Mucosa of stomach (tissue), 1 donor: ENCODE data around the gene CPN1.
"Not testable (repeated sequence)": the region's sequence is repeated elsewhere in the genome, so short reads cannot be mapped to it uniquely, and the experiment has no call there.

Experiments used
- H3K27me3 ChIP-seq: one replicate; pipeline ENCODE4 v1.7.0; 2013; ENCODE audit warnings: mild to moderate bottlenecking, low read length; ENCODE audit not compliant: control insufficient read depth, insufficient read depth
- H3K36me3 ChIP-seq: one replicate; pipeline ENCODE4 v1.7.0; 2013; ENCODE audit warnings: low read length; ENCODE audit not compliant: control insufficient read depth, insufficient read depth
- H3K4me1 ChIP-seq: one replicate; pipeline ENCODE4 v1.7.0; 2013; ENCODE audit warnings: mild to moderate bottlenecking, low read length; ENCODE audit not compliant: control insufficient read depth, insufficient read depth
- H3K4me3 ChIP-seq: one replicate; pipeline ENCODE4 v1.7.0; 2013; ENCODE audit warnings: low read length
- H3K9ac ChIP-seq: one replicate; pipeline ENCODE4 v1.7.0; 2013; ENCODE audit warnings: mild to moderate bottlenecking, low read length, moderate library complexity
- H3K9me3 ChIP-seq: one replicate; pipeline ENCODE4 v1.7.0; 2013; ENCODE audit warnings: mild to moderate bottlenecking, low read length, moderate library complexity; ENCODE audit not compliant: control insufficient read depth
- donor health status: Pancreatic carcinoma.

The CPN1 gene

DNA sequence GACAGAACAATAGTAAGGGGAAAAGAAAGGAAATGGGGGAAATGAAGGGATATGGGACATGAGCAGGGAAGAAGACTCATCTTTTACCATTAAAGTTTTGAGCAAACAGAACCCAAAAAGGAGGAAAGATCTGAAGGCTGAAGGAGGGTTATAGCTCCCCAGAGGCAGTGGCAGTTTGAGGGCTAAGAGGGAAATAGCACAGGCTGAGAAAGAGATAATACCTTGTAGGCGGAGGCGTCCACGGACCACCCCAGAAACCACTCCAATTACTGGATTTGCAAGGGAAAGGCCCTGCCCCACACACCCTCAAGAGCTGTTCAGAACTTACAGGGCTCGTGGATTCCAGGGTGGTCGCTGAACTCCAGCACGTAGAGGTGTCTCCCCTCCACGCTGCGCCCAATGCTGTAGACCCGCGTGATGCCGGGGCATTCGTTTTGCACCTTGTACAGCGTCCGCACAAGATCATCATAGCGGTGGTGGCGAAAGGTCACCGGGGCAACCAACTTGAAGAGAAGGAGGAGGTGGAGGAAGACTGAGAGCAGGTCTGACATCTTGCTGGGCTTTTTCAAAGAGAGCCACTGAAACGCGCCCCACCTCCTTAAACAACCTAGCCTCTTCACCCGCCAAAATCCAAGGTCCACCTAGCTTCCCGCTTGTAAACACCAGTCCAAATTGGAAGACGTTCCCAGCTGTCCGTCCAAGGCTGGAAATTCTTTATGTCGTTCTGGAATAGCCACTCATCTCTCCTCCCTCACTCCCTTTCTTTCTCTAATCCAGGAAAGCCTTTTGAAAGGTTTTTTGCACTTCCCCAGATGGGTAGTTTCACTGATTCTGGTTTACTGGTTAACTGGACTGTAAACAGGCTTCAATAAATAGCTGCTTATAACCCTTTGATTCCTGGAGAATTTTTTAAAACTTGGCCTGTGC is at the start of gene CPN1:
Gene CPN1 (minus strand): TSS at position 795 of the 927 bp plus-strand sequence. CDS start 244 bp downstream, at position 551.
- H3K9ac ChIP-seq: no peak within 1 kb of the TSS
- H3K27me3 ChIP-seq: peaks cover 10% of the 10 kb centered on the region
- H3K9me3 ChIP-seq: no peaks in the 10 kb centered on the region
- H3K4me3 ChIP-seq: no peak within 1 kb of the TSS
- no peaks in the 10 kb centered on the region for H3K4me1 ChIP-seq
- H3K36me3 ChIP-seq: no peaks in the 10 kb centered on the region

DNA sequence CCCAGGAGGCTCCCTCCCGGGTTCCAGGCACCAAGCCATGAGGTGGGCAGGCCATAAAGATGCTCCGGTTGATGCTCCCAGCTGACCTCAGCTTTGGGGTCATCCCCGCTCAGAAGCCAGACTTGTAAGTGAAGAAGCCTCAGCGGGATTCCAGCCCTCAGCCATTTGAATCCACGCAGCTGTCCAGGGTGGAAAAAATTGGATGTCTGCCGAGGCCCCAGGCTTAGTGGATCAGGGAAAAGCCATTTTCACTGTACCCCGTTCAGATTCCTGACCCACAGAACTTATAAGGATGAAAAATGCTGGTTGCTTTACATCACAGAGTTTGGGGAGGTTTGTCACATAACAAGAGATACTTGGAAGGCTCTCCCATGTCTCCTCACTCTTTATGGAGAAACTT is 49.2 kb upstream of the CPN1 start:
- Histone ChIP-seq H3K4me1 (no peaks in the 10 kb centered on the region), H3K36me3 (no peaks in the 10 kb centered on the region), H3K4me3 (no peak overlapping the region), H3K9ac (no peak overlapping the region), H3K9me3 (no peaks in the 10 kb centered on the region), H3K27me3 (no peaks in the 10 kb centered on the region)

DNA sequence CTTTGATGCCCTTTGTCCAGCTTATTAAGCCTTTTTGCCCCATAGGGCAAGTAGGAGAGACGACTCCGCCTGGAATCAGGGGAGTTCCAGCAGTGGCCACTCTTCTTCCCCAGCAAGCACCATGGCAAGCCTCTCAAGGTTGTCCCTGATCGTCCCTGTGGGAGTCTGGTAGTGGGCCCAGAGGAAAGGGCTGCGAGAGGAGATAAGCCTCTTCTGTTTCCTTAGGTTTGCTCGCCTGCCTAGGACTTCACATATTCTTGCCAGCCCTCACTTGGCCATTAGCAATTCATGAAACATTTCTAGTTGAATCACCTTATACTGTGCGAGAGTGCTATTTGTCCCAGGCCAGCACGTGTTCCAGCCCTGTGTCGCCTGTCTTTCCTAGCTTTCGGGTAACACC is 47.8 kb upstream of the CPN1 start:
- Histone ChIP-seq H3K9me3 (no peaks in the 10 kb centered on the region), H3K4me3 (no peak overlapping the region), H3K27me3 (no peaks in the 10 kb centered on the region), H3K36me3 (no peaks in the 10 kb centered on the region), H3K9ac (no peak overlapping the region), H3K4me1 (no peaks in the 10 kb centered on the region)

DNA sequence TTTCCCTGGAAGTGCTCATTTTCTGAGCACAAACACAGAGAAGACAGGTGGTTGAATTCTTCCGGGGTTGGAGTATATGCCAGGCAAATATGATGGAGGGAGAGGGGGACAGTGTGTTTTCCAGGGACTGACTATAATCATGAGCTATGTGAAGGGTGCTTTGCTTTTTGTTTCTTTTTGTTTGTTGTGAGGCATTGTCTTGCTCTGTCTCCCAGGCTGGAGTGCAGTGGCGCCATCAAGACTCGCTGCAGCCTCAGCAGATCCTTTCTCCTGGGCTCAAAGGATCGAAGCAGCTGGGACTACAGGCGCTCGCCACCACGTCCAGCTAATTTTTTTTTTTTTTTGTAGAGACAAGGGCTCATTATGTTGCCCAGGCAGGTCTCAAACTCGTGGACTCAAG is 47.3 kb upstream of the CPN1 start:
- Histone ChIP-seq H3K27me3 (no peaks in the 10 kb centered on the region), H3K4me1 (no peaks in the 10 kb centered on the region), H3K9ac (no peak overlapping the region), H3K9me3 (no peaks in the 10 kb centered on the region), H3K4me3 (no peak overlapping the region), H3K36me3 (no peaks in the 10 kb centered on the region)

DNA sequence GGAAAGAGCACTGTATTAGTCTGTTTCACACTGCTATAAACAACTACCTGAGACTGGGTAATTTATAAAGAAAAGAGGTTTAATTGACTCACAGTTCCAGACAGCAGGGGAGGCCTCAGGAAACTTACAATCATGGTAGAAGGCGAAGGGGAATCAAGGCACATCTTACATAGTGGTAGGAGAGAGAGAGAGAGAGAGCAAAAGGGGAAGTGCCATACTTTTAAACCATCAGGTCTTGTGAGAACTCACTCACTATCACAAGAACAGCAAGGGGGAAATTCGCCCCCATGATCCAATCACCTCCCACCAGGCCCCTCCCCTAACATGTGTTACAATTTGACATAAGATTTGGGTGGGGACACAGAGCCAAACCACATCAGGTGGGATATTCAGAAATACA is 43.7 kb upstream of the CPN1 start:
- not testable (repeated sequence) for H3K4me1 ChIP-seq, H3K9me3 ChIP-seq, H3K27me3 ChIP-seq, H3K4me3 ChIP-seq, H3K9ac ChIP-seq, H3K36me3 ChIP-seq

DNA sequence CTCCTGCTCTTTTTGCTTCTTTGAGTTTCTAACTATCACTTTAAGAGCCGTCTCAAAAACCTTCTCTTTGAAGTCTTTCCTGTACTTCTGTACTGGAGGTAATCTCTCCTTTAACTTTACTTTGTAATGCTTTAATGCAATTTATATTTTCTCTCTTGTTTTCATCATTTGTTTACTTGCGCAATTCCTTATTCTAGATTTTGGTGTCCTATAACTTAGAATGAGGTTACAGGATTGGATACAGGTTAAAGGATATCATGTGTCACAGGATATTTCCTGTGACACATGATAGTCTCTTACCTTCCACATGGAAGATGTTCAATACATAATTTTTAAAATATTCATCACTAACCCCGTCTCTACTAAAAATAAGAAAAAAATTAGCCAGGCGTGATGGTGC is 42.4 kb upstream of the CPN1 start:
- Histone ChIP-seq H3K27me3 (no peaks in the 10 kb centered on the region), H3K36me3 (no peaks in the 10 kb centered on the region)

DNA sequence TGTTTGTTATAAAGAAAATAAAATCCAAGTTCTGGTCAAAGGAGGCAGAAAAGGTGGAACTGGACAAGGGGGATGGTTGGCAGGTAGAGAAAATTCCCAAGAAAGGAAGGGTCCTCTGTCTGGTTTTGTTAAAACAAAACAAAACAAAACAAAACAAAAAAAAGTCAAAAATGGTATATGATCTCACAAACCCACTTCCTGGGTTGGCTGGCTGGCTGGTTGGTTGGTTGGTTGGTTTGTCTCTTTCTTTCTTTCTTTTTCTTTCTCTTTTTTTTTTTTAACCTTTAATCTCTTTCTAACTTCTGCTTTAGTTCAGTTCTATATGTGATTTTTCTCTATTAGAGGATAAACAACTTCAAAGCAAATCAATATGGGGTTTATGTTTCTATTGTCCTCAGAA is 41.1 kb upstream of the CPN1 start:
- Histone ChIP-seq H3K9me3 (no peaks in the 10 kb centered on the region), H3K36me3 (no peaks in the 10 kb centered on the region), H3K4me1 (no peaks in the 10 kb centered on the region), H3K9ac (no peak overlapping the region), H3K27me3 (no peaks in the 10 kb centered on the region), H3K4me3 (no peak overlapping the region)

More for the DNA sequence above, 42.4 kb upstream of the CPN1 start:
- H3K9ac ChIP-seq: no peak overlapping the region
- no peak overlapping the region for H3K4me3 ChIP-seq
- H3K9me3 ChIP-seq: no peaks in the 10 kb centered on the region
- no peaks in the 10 kb centered on the region for H3K4me1 ChIP-seq

DNA sequence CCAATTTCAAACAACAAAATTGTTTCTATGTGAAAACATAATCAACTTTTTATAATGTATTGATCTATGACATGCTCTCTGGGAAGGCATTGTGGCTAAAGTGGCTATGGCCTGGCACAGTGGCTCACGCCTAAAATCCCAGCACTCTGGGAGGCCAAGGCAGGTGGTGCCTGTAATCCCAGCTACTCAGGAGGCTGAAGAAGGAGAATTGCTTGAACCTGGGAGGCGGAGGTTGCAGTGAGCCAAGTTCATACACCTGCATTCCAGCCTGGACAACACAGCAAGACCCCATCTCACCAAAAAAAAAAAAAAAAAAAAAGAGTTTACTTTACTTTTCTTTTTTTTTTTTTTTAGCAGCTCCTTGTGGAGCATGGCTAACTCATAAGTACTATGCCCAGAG is 38.9 kb upstream of the CPN1 start:
- H3K36me3 ChIP-seq: no peaks in the 10 kb centered on the region
- no peaks in the 10 kb centered on the region for H3K4me1 ChIP-seq
- H3K27me3 ChIP-seq: peaks cover 4% of the 10 kb centered on the region
- no peaks in the 10 kb centered on the region for H3K9me3 ChIP-seq
- H3K9ac ChIP-seq: no peak overlapping the region
- no peak overlapping the region for H3K4me3 ChIP-seq

DNA sequence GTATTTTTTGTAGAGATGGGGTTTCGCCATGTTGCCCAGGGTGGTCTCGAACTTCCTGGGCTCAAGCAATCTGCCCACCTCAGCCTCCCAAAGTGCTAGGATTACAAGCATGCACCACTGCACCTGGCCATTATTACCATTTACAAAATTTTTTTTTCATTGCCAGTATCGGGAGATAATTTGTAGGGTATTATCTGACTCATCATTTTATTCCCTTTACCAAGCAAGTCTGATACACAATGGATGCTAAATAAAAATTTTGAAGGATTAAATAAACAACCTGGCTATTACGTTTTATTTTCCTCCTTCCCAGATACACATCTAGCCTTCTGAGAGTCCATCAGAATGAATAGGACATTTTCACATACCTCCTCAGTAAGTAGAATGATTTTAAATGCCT is 38.1 kb upstream of the CPN1 start:
- Histone ChIP-seq H3K4me1 (no peaks in the 10 kb centered on the region), H3K27me3 (peaks cover 4% of the 10 kb centered on the region), H3K4me3 (no peak overlapping the region), H3K9ac (no peak overlapping the region), H3K36me3 (no peaks in the 10 kb centered on the region), H3K9me3 (no peaks in the 10 kb centered on the region)

DNA sequence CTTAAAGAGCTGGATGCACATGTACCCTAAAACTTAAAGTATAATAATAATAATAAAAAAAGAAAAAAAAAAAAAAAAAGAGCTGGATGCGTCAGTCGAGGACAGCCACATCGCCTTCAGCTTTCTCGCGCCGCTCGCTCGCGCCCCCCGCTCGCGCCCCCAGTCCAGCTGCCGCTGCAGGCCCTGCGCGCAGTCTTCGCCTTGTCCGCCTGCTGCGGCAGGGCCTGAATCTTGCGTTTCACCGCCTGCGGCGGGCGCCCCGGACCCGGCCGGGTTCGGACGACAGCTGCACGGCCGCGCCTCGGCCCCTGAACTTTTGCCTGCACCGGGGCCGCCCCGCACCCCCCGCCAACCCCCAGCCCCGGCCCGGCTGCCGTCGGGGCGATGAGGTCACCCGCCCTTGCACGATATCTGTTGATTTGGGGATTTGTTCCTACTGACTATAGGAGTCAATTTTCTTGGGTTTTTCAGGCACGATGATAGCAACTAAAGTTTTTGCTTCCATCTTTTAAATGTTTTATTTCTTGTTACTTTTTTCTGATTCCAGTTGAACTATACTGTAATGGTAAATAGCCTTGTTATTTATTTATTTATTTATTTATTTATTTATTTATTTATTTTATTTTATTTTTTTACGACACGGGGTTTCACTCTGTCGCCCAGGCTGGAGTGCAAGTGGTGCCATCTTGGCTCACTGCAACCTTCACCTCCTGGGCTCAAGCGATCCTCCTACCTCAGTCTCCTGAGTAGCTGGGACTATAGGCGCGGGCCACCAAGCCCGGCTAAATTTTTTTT is 33.5 kb upstream of the CPN1 start:
- Histone ChIP-seq H3K9me3 (no peaks in the 10 kb centered on the region), H3K4me3 (no peak overlapping the region), H3K4me1 (no peaks in the 10 kb centered on the region), H3K36me3 (no peaks in the 10 kb centered on the region), H3K27me3 (peaks cover 4% of the 10 kb centered on the region), H3K9ac (no peak overlapping the region)

DNA sequence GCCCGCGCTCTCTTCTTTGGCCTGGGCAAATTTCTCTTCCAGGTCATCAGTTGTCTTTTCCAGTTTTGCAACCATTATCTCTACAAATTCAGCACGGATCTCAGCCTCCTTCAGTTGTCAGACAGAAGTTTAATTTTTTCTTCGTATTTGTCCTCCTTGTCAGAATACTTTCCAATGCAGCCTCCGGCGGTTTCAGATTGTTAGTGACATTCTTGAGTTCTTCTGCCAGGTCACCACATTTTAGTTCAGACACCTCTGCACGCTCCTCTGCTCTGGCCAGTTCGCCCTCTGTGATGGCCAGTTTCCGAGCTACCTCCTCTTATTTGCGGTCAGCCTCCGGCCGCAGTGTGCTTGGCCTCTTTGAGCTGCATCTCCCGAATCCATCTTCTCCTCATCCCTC is 32.8 kb upstream of the CPN1 start:
- H3K4me3 ChIP-seq: no peak overlapping the region
- H3K36me3 ChIP-seq: no peaks in the 10 kb centered on the region
- H3K9ac ChIP-seq: no peak overlapping the region
- H3K9me3 ChIP-seq: no peaks in the 10 kb centered on the region
- peaks cover 4% of the 10 kb centered on the region for H3K27me3 ChIP-seq
- H3K4me1 ChIP-seq: no peaks in the 10 kb centered on the region

DNA sequence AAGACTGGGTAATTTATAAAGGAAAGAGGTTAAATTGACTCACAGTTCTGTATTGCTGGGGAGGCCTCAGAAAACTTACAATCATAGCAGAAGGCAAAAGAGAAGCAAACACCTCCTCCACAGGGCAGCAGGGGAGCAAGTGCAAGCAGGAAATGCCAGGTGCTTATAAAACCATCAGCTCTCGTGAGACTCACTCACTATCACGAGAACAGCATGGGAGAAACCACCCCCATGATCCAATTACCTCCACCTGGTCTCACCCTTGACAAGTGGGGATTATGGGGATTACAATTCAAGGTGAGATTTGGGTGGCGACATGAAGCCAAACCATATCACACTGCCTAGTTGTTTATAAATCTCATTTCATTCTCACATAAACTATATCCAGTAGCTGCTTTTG is 28.0 kb upstream of the CPN1 start:
- Histone ChIP-seq H3K9me3 (no peaks in the 10 kb centered on the region), H3K4me3 (no peak overlapping the region), H3K36me3 (no peaks in the 10 kb centered on the region), H3K4me1 (no peaks in the 10 kb centered on the region), H3K27me3 (no peaks in the 10 kb centered on the region), H3K9ac (no peak overlapping the region)
